ENCODE results near the gene TAS2R40.

- TF ChIP-seq CTCF (conservative IDR thresholded peaks at IDR 0.05 in 1 of 2, IDR thresholded peaks at IDR 0.05 in 1 of 2; ENCODE audit: extremely low read depth in 1 of 2, insufficient read depth in 1 of 2, low read depth in 1 of 2, low read length in 2 of 2) = no peak
- no peak for TF ChIP-seq EZH2 (IDR thresholded peaks at IDR 0.05; ENCODE audit: borderline replicate concordance, low read length)
Measured at GRCh38 chr7:143259765-143260164, 37.9 kb downstream of the TAS2R40 start.
